Activated CD8-positive, alpha-beta T cell treated with anti-CD3 and anti-CD28 coated beads, Interleukin-2, amount 10 ng/mL, durations not matched to agents 7 days and 5 days (primary cell): ENCODE data around the gene LAMA3. TPM values are rescaled to one million over a fixed set of nuclear protein-coding genes. Genes with fewer than 3 reads are reported as not detected.
A peak's percentile ranks its signal among the peaks of the same experiment; 100 is the strongest.

Experiments used
- ATAC-seq: fragments of 150-1000 bp; cut with Tn5 transposase; one replicate; pipeline ENCODE4 v1.10.0; 2021; ENCODE audit warnings: moderate library complexity
- CTCF ChIA-PET: fragments of 350-600 bp; sonication (Branson Sonifier 250); formaldehyde crosslinking; loops from one replicate; lab custom pipeline; 2021; ENCODE audit warnings: antibody characterized with exemption; lab: Charles Lee
- POLR2A ChIA-PET: fragments of 350-600 bp; sonication (Branson Sonifier 250); formaldehyde crosslinking; loops from one replicate; lab custom pipeline; 2021; ENCODE audit warnings: antibody characterized with exemption; lab: Charles Lee
- DNase-seq: peaks from one replicate; pipeline ENCODE4 v3.0.0-alpha.2; 2020
- H3K27ac Mint-ChIP-seq: one replicate; pipeline ENCODE4 v1.8.0; 2021; ENCODE audit warnings: mild to moderate bottlenecking, mixed read lengths
- H3K27me3 Mint-ChIP-seq: one replicate; pipeline ENCODE4 v1.8.0; 2021; ENCODE audit warnings: low read depth, mixed read lengths
- H3K36me3 Mint-ChIP-seq: one replicate; pipeline ENCODE4 v1.8.0; 2021; ENCODE audit warnings: low read depth, mixed read lengths
- H3K4me1 Mint-ChIP-seq: one replicate; pipeline ENCODE4 v1.8.0; 2021; ENCODE audit warnings: low read depth, mixed read lengths
- H3K4me3 Mint-ChIP-seq: one replicate; pipeline ENCODE4 v1.8.0; 2021; ENCODE audit warnings: mild to moderate bottlenecking, mixed read lengths
- H3K9me3 Mint-ChIP-seq: one replicate; pipeline ENCODE4 v1.8.0; 2022; ENCODE audit warnings: mixed read lengths; ENCODE audit not compliant: insufficient read depth
- total RNA-seq, 2 experiments: library from RNA; stranded (reverse); gene quantifications; one replicate each; pipeline ENCODE4 v1.2.3, GENCODE V29; 2021

The LAMA3 gene
- total RNA-seq, 2 experiments from 2014 or later, result 0.63 to 1.4 TPM

GRCh38 chr18:23971097-23971440 is 281.8 kb downstream of the LAMA3 start:
- Mint-ChIP-seq H3K4me1 (peaks cover 55% of the 10 kb centered on the region), H3K4me3 (no peak overlapping the region), H3K27me3 (no peaks in the 10 kb centered on the region), H3K27ac (no peak overlapping the region), H3K9me3 (peaks cover 4% of the 10 kb centered on the region), H3K36me3 (peaks cover 4% of the 10 kb centered on the region)
- ChIA-PET CTCF (interaction anchor here (1.0 to 1.4 kb wide), 6 partner anchors 10 to 261 kb away, joined by 3 read pairs; no protein-coding TSS in a partner anchor), POLR2A (interaction anchor here (1.2 kb wide), 1 partner anchor 41 kb away, joined by 3 read pairs; no protein-coding TSS in a partner anchor)
- ATAC-seq (no peak), DNase-seq (no peak)

DNA sequence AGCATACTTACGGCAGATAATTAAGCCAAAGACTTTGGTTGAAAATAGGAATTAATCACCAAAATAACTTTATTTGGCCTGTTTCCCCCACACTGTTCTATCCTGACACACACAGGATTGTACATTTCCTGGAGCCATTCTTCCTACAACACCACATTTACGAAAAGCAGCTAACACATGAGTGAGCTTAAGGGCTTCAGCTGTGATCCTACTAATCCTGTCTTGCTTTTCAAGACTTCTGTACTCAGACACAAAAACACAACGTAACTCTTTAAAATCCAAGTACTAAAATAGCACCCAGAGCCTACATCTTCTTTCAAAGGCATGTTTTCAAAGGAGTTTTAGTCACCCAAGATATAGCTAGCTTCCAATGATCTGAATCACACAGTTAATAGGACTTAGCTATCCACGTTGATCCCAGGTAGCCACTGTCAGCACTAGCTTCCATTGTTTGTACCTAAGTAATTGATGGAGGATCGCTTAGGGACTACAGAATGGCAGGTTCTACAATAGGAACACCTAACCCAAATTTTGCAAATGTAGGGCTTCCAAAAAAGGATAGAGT is 282.5 kb downstream of the LAMA3 start:
- ChIA-PET POLR2A (interaction anchor here (1.0 to 1.2 kb wide), 2 partner anchors 40 to 43 kb away, joined by 3 to 4 read pairs; partner anchors contain the start of gene TTC39C), CTCF (interaction anchor here (0.9 to 1.7 kb wide), 8 partner anchors 9 to 261 kb away, joined by 3 to 4 read pairs (median 3); no protein-coding TSS in a partner anchor)
- Mint-ChIP-seq H3K9me3 (peaks cover 4% of the 10 kb centered on the region), H3K27ac (no peak overlapping the region), H3K4me3 (no peak overlapping the region), H3K27me3 (no peaks in the 10 kb centered on the region), H3K36me3 (peaks cover 11% of the 10 kb centered on the region), H3K4me1 (peaks cover 52% of the 10 kb centered on the region)
- ATAC-seq (no peak), DNase-seq (no peak)

- ChIA-PET CTCF (interaction anchor here (1.3 to 1.7 kb wide), 3 partner anchors 21 to 53 kb away, joined by 3 to 4 read pairs (median 3); no protein-coding TSS in a partner anchor), POLR2A (interaction anchor here (0.6 to 1.2 kb wide), 3 partner anchors 39 to 42 kb away, joined by 3 to 4 read pairs (median 3); partner anchors contain the start of gene TTC39C)
- Mint-ChIP-seq H3K27ac (no peak overlapping the region), H3K9me3 (peaks cover 9% of the 10 kb centered on the region), H3K4me1 (peaks cover 51% of the 10 kb centered on the region), H3K27me3 (no peaks in the 10 kb centered on the region), H3K36me3 (peaks cover 16% of the 10 kb centered on the region), H3K4me3 (no peak overlapping the region)
- ATAC-seq (no peak), DNase-seq (no peak)
Observed at GRCh38 chr18:23972453-23972852, 283.2 kb downstream of the LAMA3 start.

DNA sequence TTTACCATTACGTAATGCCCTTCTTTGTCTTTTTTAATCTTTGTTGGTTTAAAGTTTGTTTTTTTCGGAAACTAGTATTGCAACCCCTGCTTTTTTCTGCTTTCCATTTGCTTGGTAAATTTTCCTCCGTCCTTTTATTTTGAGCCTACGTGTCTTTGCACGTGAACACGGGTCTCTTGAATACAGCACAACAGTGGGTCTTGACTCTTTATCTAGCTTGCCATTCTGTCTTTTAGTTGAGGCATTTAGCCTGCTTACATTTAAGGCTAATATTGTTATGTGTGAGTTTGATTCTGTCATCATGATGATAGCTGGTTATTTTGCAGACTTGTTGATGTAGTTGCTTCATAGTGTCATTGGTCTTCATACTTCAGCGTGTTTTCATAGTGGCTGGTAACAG is 287.9 kb downstream of the LAMA3 start:
- no peak for ATAC-seq
- H3K4me3 Mint-ChIP-seq, result no peak overlapping the region
- H3K27me3 Mint-ChIP-seq, result no peaks in the 10 kb centered on the region
- CTCF ChIA-PET, result interaction anchor here (1.0 to 2.2 kb wide), 3 partner anchors 16 to 30 kb away, joined by 3 to 7 read pairs (median 5); no protein-coding TSS in a partner anchor
- peaks cover 32% of the 10 kb centered on the region for H3K4me1 Mint-ChIP-seq
- POLR2A ChIA-PET, result no interaction called here
- H3K9me3 Mint-ChIP-seq, result peaks cover 9% of the 10 kb centered on the region
- peaks cover 20% of the 10 kb centered on the region for H3K36me3 Mint-ChIP-seq
- DNase-seq, result no peak
- no peak overlapping the region for H3K27ac Mint-ChIP-seq

GRCh38 chr18:23977719-23978483 is 288.6 kb downstream of the LAMA3 start:
- Mint-ChIP-seq H3K36me3 (peaks cover 20% of the 10 kb centered on the region), H3K27ac (peak overlapping the region; percentile 78), H3K9me3 (peaks cover 9% of the 10 kb centered on the region), H3K27me3 (no peaks in the 10 kb centered on the region), H3K4me3 (no peak overlapping the region), H3K4me1 (peaks cover 31% of the 10 kb centered on the region)
- DNase-seq, result peak; percentile 36
- CTCF ChIA-PET, result interaction anchor here (0.9 to 2.2 kb wide), 6 partner anchors 9 to 38 kb away, joined by 3 to 7 read pairs (median 4); no protein-coding TSS in a partner anchor
- POLR2A ChIA-PET, result interaction anchor here (0.6 kb wide), 1 partner anchor 33 kb away, joined by 3 read pairs; no protein-coding TSS in a partner anchor
- ATAC-seq, result peak; percentile 75

DNA sequence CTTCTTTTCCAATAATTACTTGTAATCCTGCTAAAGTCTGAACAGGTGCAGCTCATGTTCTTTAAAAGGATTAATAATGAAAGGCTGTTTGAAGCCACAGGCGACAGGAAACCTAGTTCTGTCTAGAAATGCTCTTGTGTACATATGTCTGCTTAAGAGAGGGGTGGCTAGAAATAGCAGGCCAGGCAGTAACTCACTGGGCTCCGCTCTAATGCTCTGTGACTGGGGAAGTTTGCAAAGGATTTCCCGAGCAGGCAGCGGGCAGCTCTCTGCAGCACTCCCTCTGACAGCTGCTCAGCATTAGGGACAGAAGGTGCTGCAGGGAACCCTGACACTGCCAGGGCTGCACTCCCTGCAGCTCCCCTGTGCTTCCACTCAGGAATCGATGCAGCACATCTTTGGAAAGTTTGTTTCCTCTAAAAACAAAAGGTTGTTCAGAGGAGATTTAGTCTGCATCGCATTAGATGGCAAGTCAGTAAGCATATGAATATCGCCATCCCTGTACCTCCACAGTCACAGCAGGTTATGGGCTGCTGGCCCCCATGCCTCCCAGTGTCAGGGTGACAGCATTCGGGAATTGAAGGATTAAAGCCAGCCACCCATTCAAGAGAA is 292.2 kb downstream of the LAMA3 start:
- H3K4me3 Mint-ChIP-seq, result no peak overlapping the region
- no peak for ATAC-seq
- POLR2A ChIA-PET, result no interaction called here
- H3K4me1 Mint-ChIP-seq, result peaks cover 35% of the 10 kb centered on the region
- peaks cover 15% of the 10 kb centered on the region for H3K36me3 Mint-ChIP-seq
- no peak for DNase-seq
- H3K9me3 Mint-ChIP-seq, result peaks cover 5% of the 10 kb centered on the region
- H3K27me3 Mint-ChIP-seq, result no peaks in the 10 kb centered on the region
- CTCF ChIA-PET, result interaction anchor here (1.1 to 2.5 kb wide), 2 partner anchors 9 to 10 kb away, joined by 3 to 11 read pairs; no protein-coding TSS in a partner anchor
- no peak overlapping the region for H3K27ac Mint-ChIP-seq

DNA sequence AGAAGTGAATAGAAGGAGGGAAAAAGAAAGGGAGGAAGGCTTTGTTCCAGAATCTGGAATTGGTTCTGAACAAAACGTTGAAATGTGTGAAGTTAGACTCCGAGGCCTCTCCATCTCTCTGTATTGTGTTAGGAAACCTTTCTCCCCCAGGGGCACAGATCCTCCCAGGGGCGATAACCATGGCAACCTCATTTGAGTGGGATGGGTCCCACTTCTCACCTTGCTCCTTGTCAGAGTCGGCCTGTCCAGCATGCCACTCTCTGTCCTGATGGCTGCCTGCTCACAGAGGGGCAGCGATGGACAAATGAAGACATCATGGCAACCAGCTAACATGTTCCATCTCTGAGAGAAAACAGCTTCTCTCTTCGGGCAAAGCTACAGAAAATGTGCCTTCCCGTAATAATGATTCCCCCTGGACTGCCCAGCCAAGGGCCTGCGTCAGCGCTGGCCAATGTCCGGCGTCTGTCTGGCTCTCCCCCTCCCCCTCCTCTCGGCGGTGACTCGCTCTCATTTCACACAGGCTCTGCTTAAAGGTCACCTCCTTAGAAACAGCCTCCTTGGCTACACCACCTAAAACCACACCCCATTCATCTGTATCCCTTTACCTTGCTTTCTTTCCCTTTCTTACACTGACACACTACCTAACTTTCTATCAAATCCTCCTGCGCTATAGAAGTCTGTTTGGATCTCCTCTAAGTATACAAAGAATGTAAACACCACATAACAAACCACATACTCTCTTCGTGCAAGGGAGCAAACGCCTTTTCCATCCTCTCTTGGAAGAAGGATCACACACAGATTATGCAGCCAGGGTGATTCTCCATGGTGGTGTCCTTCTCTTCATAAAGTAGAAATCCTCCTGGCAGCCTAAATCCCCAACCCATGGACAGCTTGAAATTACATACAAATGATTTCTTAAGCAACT is 293.2 kb downstream of the LAMA3 start:
- Mint-ChIP-seq H3K36me3 (peaks cover 9% of the 10 kb centered on the region), H3K4me3 (no peak overlapping the region), H3K27me3 (no peaks in the 10 kb centered on the region), H3K4me1 (peaks cover 33% of the 10 kb centered on the region), H3K9me3 (peaks cover under 1% of the 10 kb centered on the region), H3K27ac (no peak overlapping the region)
- DNase-seq, result no peak
- ChIA-PET CTCF (no interaction called here), POLR2A (no interaction called here)
- no peak for ATAC-seq

- DNase-seq (no peak), ATAC-seq (no peak)
- Mint-ChIP-seq H3K4me1 (peaks cover 28% of the 10 kb centered on the region), H3K9me3 (no peaks in the 10 kb centered on the region), H3K4me3 (no peak overlapping the region), H3K36me3 (peaks cover 9% of the 10 kb centered on the region), H3K27ac (no peak overlapping the region), H3K27me3 (no peaks in the 10 kb centered on the region)
- POLR2A ChIA-PET, result no interaction called here
- CTCF ChIA-PET, result no interaction called here
Observed at GRCh38 chr18:23983112-23983511, 293.9 kb downstream of the LAMA3 start.

DNA sequence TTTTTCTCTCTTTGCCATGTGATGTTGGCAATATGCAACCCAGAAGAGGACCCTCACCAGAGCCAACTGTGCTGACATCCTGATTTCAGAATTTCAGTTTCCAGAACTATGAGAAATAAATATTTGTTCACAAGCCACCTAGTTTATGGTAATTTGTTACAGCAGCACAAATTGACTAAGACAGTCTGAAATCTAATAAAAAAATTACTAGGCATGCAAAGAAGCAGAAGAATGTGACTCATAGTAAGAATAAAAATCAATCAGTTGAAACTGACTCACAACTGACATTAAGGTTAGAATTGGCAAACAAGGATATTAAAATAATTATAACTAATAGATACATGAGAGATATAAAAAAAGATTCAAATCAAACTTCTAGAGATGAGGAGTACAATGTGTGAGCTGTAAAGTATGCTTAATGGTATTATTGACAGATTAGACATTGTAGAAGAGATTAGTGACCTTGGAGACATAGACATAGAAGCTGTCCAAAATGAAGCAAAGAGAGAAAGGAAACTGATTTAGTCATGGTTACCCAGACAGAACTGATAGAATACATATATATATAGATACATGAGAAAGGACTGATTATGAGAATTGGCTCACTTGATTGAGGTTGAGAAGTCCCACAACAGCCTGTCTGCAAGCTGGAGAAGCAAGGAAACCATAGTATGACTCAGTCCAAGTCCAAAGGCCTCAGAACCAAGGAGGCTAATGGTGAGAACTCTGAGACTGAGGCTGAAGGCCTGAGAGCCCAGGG is 297.5 kb downstream of the LAMA3 start:
- Mint-ChIP-seq H3K27ac (no peak overlapping the region), H3K9me3 (peaks cover 3% of the 10 kb centered on the region), H3K4me3 (no peak overlapping the region), H3K36me3 (peaks cover 10% of the 10 kb centered on the region), H3K4me1 (peaks cover 27% of the 10 kb centered on the region), H3K27me3 (peaks cover 2% of the 10 kb centered on the region)
- ChIA-PET POLR2A (no interaction called here), CTCF (interaction anchor here (0.6 to 1.9 kb wide), 2 partner anchors 21 to 68 kb away, joined by 3 to 5 read pairs; no protein-coding TSS in a partner anchor)
- DNase-seq, result no peak
- ATAC-seq, result no peak
